Naive thymus-derived CD4-positive, alpha-beta T cell (primary cell): ENCODE data around the gene STK17A. TPM values are rescaled to one million over a fixed set of nuclear protein-coding genes. Genes with fewer than 3 reads are reported as not detected.
"Not testable (repeated sequence)": the region's sequence is repeated elsewhere in the genome, so short reads cannot be mapped to it uniquely, and the experiment has no call there.

Experiments
- ATAC-seq: fragments of 150-1000 bp; cut with Tn5 transposase; 2 replicates; pipeline ENCODE4 v1.10.0; 2021; ENCODE audit warnings: mild to moderate bottlenecking, moderate library complexity
- CTCF ChIA-PET: fragments of 350-600 bp; sonication (Branson Sonifier 250); formaldehyde crosslinking; loops from one replicate; lab custom pipeline; 2021; ENCODE audit warnings: antibody characterized with exemption; lab: Charles Lee
- POLR2A ChIA-PET: fragments of 350-600 bp; sonication (Branson Sonifier 250); formaldehyde crosslinking; loops from one replicate; lab custom pipeline; 2021; ENCODE audit warnings: antibody characterized with exemption, inconsistent platforms; lab: Charles Lee
- DNase-seq, 9 donors: peaks; one replicate each; pipeline versions ENCODE4 v3.0.0 to v3.0.0-alpha.2; 2020 to 2022; ENCODE audit warnings: mixed read lengths in 1 of 9
- H3K27ac ChIP-seq: one replicate; pipeline ENCODE4 v1.7.0; 2013; ENCODE audit warnings: mild to moderate bottlenecking, low read depth, low read length, moderate library complexity
- H3K27me3 ChIP-seq, 2 donors: one replicate each; pipeline ENCODE4 v1.7.0; 2013; ENCODE audit warnings: low read length in 2 of 2, mild to moderate bottlenecking in 2 of 2, moderate library complexity in 2 of 2; ENCODE audit not compliant: control insufficient read depth in 2 of 2, insufficient read depth in 2 of 2
- H3K36me3 ChIP-seq, 3 experiments: 1 replicate in 2 of 3; 2 replicates in 1 of 3; pipeline ENCODE4 v1.7.0; 2013; ENCODE audit warnings: low read length in 3 of 3, mild to moderate bottlenecking in 3 of 3, moderate library complexity in 1 of 3; ENCODE audit not compliant: insufficient read depth in 3 of 3, control insufficient read depth in 2 of 3
- H3K4me1 ChIP-seq, 2 donors: one replicate each; pipeline ENCODE4 v1.7.0; 2013; ENCODE audit warnings: low read length in 2 of 2, mild to moderate bottlenecking in 2 of 2, moderate library complexity in 1 of 2; ENCODE audit not compliant: control insufficient read depth in 2 of 2, insufficient read depth in 2 of 2
- H3K4me3 ChIP-seq: 2 replicates; pipeline ENCODE4 v1.7.0; 2013; ENCODE audit warnings: mild to moderate bottlenecking, low read length
- H3K9me3 ChIP-seq, 3 experiments: 1 replicate in 2 of 3; 2 replicates in 1 of 3; pipeline ENCODE4 v1.7.0; 2013; ENCODE audit warnings: low read length in 3 of 3; ENCODE audit not compliant: control insufficient read depth in 2 of 3
- H3K27ac Mint-ChIP-seq, 9 donors: one replicate each; pipeline ENCODE4 v1.8.0; 2020 to 2022; ENCODE audit warnings: mixed read lengths in 9 of 9, mild to moderate bottlenecking in 8 of 9, moderate library complexity in 5 of 9, inconsistent platforms in 2 of 9
- H3K27me3 Mint-ChIP-seq, 5 donors: one replicate each; pipeline ENCODE4 v1.8.0; 2021 to 2022; ENCODE audit warnings: mixed read lengths in 5 of 5, mild to moderate bottlenecking in 1 of 5
- H3K36me3 Mint-ChIP-seq, 5 donors: one replicate each; pipeline ENCODE4 v1.8.0; 2020 to 2022; ENCODE audit warnings: mixed read lengths in 5 of 5, mild to moderate bottlenecking in 3 of 5, inconsistent platforms in 1 of 5
- H3K4me1 Mint-ChIP-seq, 7 donors: one replicate each; pipeline ENCODE4 v1.8.0; 2020 to 2022; ENCODE audit warnings: mixed read lengths in 7 of 7, mild to moderate bottlenecking in 3 of 7, inconsistent platforms in 1 of 7
- H3K4me3 Mint-ChIP-seq, 10 donors: one replicate each; pipeline ENCODE4 v1.8.0; 2020 to 2022; ENCODE audit warnings: mild to moderate bottlenecking in 10 of 10, mixed read lengths in 10 of 10, moderate library complexity in 6 of 10, inconsistent platforms in 2 of 10
- H3K9me3 Mint-ChIP-seq, 11 donors: one replicate each; pipeline ENCODE4 v1.8.0; 2020 to 2022; ENCODE audit warnings: mixed read lengths in 11 of 11, mild to moderate bottlenecking in 4 of 11, inconsistent platforms in 1 of 11, moderate library complexity in 1 of 11
- intact Hi-C, 2 donors: fragments of 100-400 bp; cut with micrococcal nuclease; formaldehyde crosslinking; loops; one replicate each; pipeline ENCODE4 v1.15.1; 2023
- polyA plus RNA-seq, 2 donors: library from polyadenylated mRNA; unstranded; fragments of 300-500 nt; fragmentation: Illumina TruSeq; gene quantifications; one replicate each; pipeline ENCODE4 v1.2.3, GENCODE V29; 2021
- total RNA-seq, 6 experiments: library from RNA in 5 of 6; stranded (reverse) in 5 of 6; gene quantifications; 1 replicate in 5 of 6; 2 replicates in 1 of 6; pipeline ENCODE4 v1.2.3 and lab custom pipeline; 2021 to 2026

STK17A gene
- total and polyA plus RNA-seq, 7 experiments from 2014 or later: 71.3 to 292 (median 123) TPM

- peaks cover 0 to 27% (median 18%) of the 10 kb centered on the region in 5 donors for H3K36me3 Mint-ChIP-seq
- no peaks in the 10 kb centered on the region for H3K9me3 Mint-ChIP-seq
- ChIA-PET CTCF (interaction anchor here (0.6 to 0.7 kb wide), 2 partner anchors 11 to 15 kb away, joined by 3 to 4 read pairs; partner anchors contain the start of gene STK17A), POLR2A (interaction anchor here (0.8 to 1.4 kb wide), 4 partner anchors 11 to 458 kb away, joined by 3 to 9 read pairs (median 4); partner anchors contain the start of gene STK17A)
- H3K9me3 ChIP-seq: no peaks in the 10 kb centered on the region
- peaks cover 0 to 22% (median 21%) of the 10 kb centered on the region in 3 experiments for H3K36me3 ChIP-seq
- peaks cover 65 to 69% of the 10 kb centered on the region in 2 donors for H3K4me1 ChIP-seq
- DNase-seq (no peak), ATAC-seq (no peak)
- H3K4me3 ChIP-seq: peak overlapping the region; percentile 5
- peak overlapping the region; percentile 48 to 92 (median 78) for H3K4me3 Mint-ChIP-seq
- H3K27ac Mint-ChIP-seq: peak overlapping the region; percentile 49 to 94 (median 90)
- no peaks in the 10 kb centered on the region for H3K27me3 ChIP-seq
- H3K4me1 Mint-ChIP-seq: peaks cover 53 to 92% (median 78%) of the 10 kb centered on the region in 7 donors
- intact Hi-C loops: loop anchor here in 1 of 2 donors (1.0 kb wide), 1 partner anchor 9 kb away; no protein-coding TSS in a partner anchor
- no peaks in the 10 kb centered on the region for H3K27me3 Mint-ChIP-seq
- peak overlapping the region; percentile 67 for H3K27ac ChIP-seq
Measured at GRCh38 chr7:43594020-43594419, 11.1 kb downstream of the STK17A start.

DNA sequence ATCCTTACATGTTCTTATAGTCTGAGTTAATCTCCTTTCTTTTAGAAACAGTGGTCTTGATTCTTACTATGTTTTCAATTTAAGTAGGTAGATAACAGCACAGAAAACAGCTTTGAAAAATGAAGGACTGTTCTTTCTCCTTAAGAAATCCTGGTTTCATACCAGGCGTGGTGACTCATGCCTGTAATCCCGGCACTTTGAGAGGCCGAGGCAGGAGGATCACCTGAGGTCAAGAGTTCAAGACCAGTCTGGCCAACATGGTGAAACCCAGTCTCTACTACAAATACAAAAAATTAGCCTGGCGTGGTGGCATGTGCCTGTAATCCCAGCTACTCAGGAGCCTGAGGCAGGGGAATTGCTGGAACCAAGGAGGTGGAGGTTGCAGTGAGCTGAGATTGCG is 13.5 kb downstream of the STK17A start:
- H3K27me3 Mint-ChIP-seq, H3K27me3 ChIP-seq, H3K9me3 ChIP-seq, H3K27ac ChIP-seq, H3K4me3 ChIP-seq, H3K9me3 Mint-ChIP-seq, DNase-seq, intact Hi-C loops, ATAC-seq: not testable (repeated sequence)
- peaks cover 44 to 83% (median 70%) of the 10 kb centered on the region in 7 donors for H3K4me1 Mint-ChIP-seq
- H3K4me3 Mint-ChIP-seq: peak overlapping the region in 4 of 10 donors; percentile 13 to 79 (median 48)
- peaks cover 52 to 65% of the 10 kb centered on the region in 2 donors for H3K4me1 ChIP-seq
- CTCF ChIA-PET: interaction anchor here (1.0 to 1.4 kb wide), 2 partner anchors 9 to 14 kb away, joined by 4 to 5 read pairs; partner anchors contain the start of gene STK17A
- POLR2A ChIA-PET: interaction anchor here (0.6 to 1.9 kb wide), 8 partner anchors 8 to 164 kb away, joined by 3 to 7 read pairs (median 4); no protein-coding TSS in a partner anchor
- peaks cover 7 to 31% (median 21%) of the 10 kb centered on the region in 5 donors for H3K36me3 Mint-ChIP-seq
- H3K36me3 ChIP-seq: peaks cover 5 to 35% (median 32%) of the 10 kb centered on the region in 3 experiments
- H3K27ac Mint-ChIP-seq: peak overlapping the region in 7 of 9 donors; percentile 19 to 85 (median 72)

DNA sequence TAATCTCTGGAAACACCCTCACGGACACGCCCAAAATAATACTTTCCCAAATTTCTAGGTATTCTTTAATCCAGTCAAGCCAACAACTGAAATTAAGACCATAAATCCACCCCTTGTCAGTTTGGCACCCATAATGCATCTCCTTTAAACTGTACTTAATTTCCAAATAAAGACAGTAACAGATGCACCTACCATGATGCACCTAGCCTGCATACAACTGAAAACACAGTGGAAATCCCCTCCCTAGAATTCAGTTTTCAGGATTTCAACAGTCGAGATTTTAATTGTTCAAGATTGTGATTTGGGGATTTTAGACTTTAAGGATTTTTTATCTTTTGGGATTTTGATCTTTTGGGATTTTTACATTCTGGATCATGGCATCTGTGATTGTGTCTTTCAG is 17.1 kb downstream of the STK17A start:
- ATAC-seq: peak; percentile 37
- peaks cover 61 to 65% of the 10 kb centered on the region in 2 donors for H3K4me1 ChIP-seq
- Mint-ChIP-seq H3K4me3 (peak overlapping the region in 9 of 10 donors; percentile 23 to 68 (median 54)), H3K27me3 (no peaks in the 10 kb centered on the region), H3K36me3 (peaks cover 10 to 37% (median 17%) of the 10 kb centered on the region in 5 donors), H3K9me3 (peaks cover 0 to 3% (median 0%) of the 10 kb centered on the region in 11 donors), H3K27ac (peak overlapping the region in 8 of 9 donors; percentile 65 to 94 (median 88)), H3K4me1 (peaks cover 27 to 51% (median 45%) of the 10 kb centered on the region in 7 donors)
- H3K27ac ChIP-seq: peak overlapping the region; percentile 50
- no peaks in the 10 kb centered on the region for H3K27me3 ChIP-seq
- H3K36me3 ChIP-seq: peaks cover 13 to 46% (median 42%) of the 10 kb centered on the region in 3 experiments
- ChIA-PET CTCF (no interaction called here), POLR2A (no interaction called here)
- intact Hi-C loops: loop anchor here (1.0 to 2.0 kb wide), 3 partner anchors 9 to 13 kb away; no protein-coding TSS in a partner anchor
- no peak for DNase-seq
- no peak overlapping the region for H3K4me3 ChIP-seq
- no peaks in the 10 kb centered on the region for H3K9me3 ChIP-seq

- H3K27me3 ChIP-seq: no peaks in the 10 kb centered on the region
- ChIA-PET CTCF (interaction anchor here (0.6 to 2.4 kb wide), 3 partner anchors 19 to 116 kb away, joined by 3 to 8 read pairs (median 4); partner anchors contain the start of gene STK17A), POLR2A (interaction anchor here (1.1 to 2.3 kb wide), 5 partner anchors 11 to 48 kb away, joined by 3 to 17 read pairs (median 8); no protein-coding TSS in a partner anchor)
- peaks cover 10 to 32% (median 21%) of the 10 kb centered on the region in 5 donors for H3K36me3 Mint-ChIP-seq
- no peaks in the 10 kb centered on the region for H3K27me3 Mint-ChIP-seq
- no peak overlapping the region for H3K27ac Mint-ChIP-seq
- H3K4me3 ChIP-seq: no peak overlapping the region
- H3K27ac ChIP-seq: peak overlapping the region; percentile 49
- peaks cover 0 to 3% (median 0%) of the 10 kb centered on the region in 11 donors for H3K9me3 Mint-ChIP-seq
- peaks cover 16 to 37% (median 31%) of the 10 kb centered on the region in 3 experiments for H3K36me3 ChIP-seq
- peaks cover 26 to 50% (median 29%) of the 10 kb centered on the region in 7 donors for H3K4me1 Mint-ChIP-seq
- ATAC-seq: no peak
- intact Hi-C loops: no loop called here
- no peak for DNase-seq
- no peak overlapping the region for H3K4me3 Mint-ChIP-seq
- peaks cover 63 to 65% of the 10 kb centered on the region in 2 donors for H3K4me1 ChIP-seq
- no peaks in the 10 kb centered on the region for H3K9me3 ChIP-seq
Measured at GRCh38 chr7:43602256-43602655, 19.3 kb downstream of the STK17A start.

GRCh38 chr7:43604251-43604650 is 21.3 kb downstream of the STK17A start:
- Mint-ChIP-seq H3K4me3 (peak overlapping the region in 7 of 10 donors; percentile 39 to 82 (median 59)), H3K4me1 (peaks cover 29 to 58% (median 33%) of the 10 kb centered on the region in 7 donors), H3K27me3 (no peaks in the 10 kb centered on the region), H3K27ac (peak overlapping the region in 8 of 9 donors; percentile 33 to 93 (median 79)), H3K9me3 (peaks cover 0 to 3% (median 0%) of the 10 kb centered on the region in 11 donors), H3K36me3 (peaks cover 16 to 33% (median 28%) of the 10 kb centered on the region in 5 donors)
- ChIA-PET CTCF (interaction anchor here (0.6 to 2.4 kb wide), 3 partner anchors 19 to 459 kb away, joined by 3 to 8 read pairs (median 4); partner anchors contain the start of gene STK17A), POLR2A (interaction anchor here (0.7 to 4.0 kb wide), 7 partner anchors 8 to 45 kb away, joined by 3 to 26 read pairs (median 7); partner anchors contain the start of gene STK17A)
- no peak for DNase-seq
- intact Hi-C loops: loop anchor here in 1 of 2 donors (1.0 to 2.0 kb wide), 3 partner anchors 9 to 21 kb away; no protein-coding TSS in a partner anchor
- Histone ChIP-seq H3K4me3 (no peak overlapping the region), H3K27me3 (no peaks in the 10 kb centered on the region), H3K4me1 (peaks cover 62 to 74% of the 10 kb centered on the region in 2 donors), H3K36me3 (peaks cover 17 to 41% (median 27%) of the 10 kb centered on the region in 3 experiments), H3K27ac (peak overlapping the region; percentile 48), H3K9me3 (no peaks in the 10 kb centered on the region)
- ATAC-seq: no peak

DNA sequence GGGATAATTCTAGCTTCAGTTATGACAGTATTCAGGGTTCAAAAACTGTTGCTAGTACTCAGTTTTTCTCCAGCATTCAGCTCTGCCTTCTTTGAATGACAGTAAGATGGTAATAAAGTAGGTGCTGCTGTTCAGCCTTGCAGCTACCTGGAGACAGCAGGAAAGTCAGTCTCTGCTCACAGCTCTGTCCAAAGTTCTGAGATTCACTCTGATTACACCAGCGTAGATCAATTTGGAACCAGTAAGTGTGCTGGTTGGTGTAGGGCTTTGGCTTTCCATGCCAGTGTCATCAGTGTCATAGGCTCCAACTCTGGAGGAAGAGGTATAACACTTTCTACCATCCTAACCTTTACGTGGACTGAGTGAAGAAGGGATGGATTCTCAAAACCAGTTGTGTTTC is 26.2 kb downstream of the STK17A start:
- H3K4me1 Mint-ChIP-seq: peaks cover 51 to 77% (median 60%) of the 10 kb centered on the region in 7 donors
- ATAC-seq: peak; percentile 16

More for the DNA sequence above, 26.2 kb downstream of the STK17A start:
- H3K9me3 ChIP-seq: no peaks in the 10 kb centered on the region
- H3K4me3 ChIP-seq: no peak overlapping the region
- peaks cover 62 to 69% of the 10 kb centered on the region in 2 donors for H3K4me1 ChIP-seq
- peak overlapping the region in 9 of 10 donors; percentile 15 to 70 (median 38) for H3K4me3 Mint-ChIP-seq
- peaks cover 13 to 52% (median 41%) of the 10 kb centered on the region in 5 donors for H3K36me3 Mint-ChIP-seq
- DNase-seq: no peak
- H3K27ac ChIP-seq: peak overlapping the region; percentile 43
- ChIA-PET CTCF (interaction anchor here (0.6 to 1.0 kb wide), 3 partner anchors 40 to 1309 kb away, joined by 3 to 6 read pairs (median 4); no protein-coding TSS in a partner anchor), POLR2A (interaction anchor here (0.7 to 0.9 kb wide), 4 partner anchors 8 to 41 kb away, joined by 3 to 4 read pairs (median 3); no protein-coding TSS in a partner anchor)
- peak overlapping the region in 8 of 9 donors; percentile 81 to 93 (median 88) for H3K27ac Mint-ChIP-seq
- no peaks in the 10 kb centered on the region for H3K27me3 ChIP-seq
- intact Hi-C loops: loop anchor here in 1 of 2 donors (1.0 kb wide), 1 partner anchor 9 kb away; no protein-coding TSS in a partner anchor
- H3K36me3 ChIP-seq: peaks cover 12 to 56% (median 30%) of the 10 kb centered on the region in 3 experiments
- H3K9me3 Mint-ChIP-seq: peaks cover 0 to 3% (median 0%) of the 10 kb centered on the region in 11 donors
- no peaks in the 10 kb centered on the region for H3K27me3 Mint-ChIP-seq
